Stimulated activated memory B cell treated with anti-CD40 and anti-IgM and Interleukin-4, amounts not matched to agents 10 μg/mL and 1 μg/mL and 100 μg/mL, for 72 hours (primary cell): ENCODE results near the gene WDR37.
"Not testable (repeated sequence)": the region's sequence is repeated elsewhere in the genome, so short reads cannot be mapped to it uniquely, and the experiment has no call there.

Experiments used
- ATAC-seq: fragments of 150-1000 bp; cut with Tn5 transposase; 2 replicates; pipeline ENCODE4 v1.10.0; 2021
- H3K27ac Mint-ChIP-seq: one replicate; pipeline ENCODE4 v1.8.0; 2022; ENCODE audit warnings: mild to moderate bottlenecking, mixed read lengths
- H3K27me3 Mint-ChIP-seq: one replicate; pipeline ENCODE4 v1.8.0; 2022; ENCODE audit warnings: mixed read lengths
- H3K36me3 Mint-ChIP-seq: one replicate; pipeline ENCODE4 v1.8.0; 2022; ENCODE audit warnings: mixed read lengths
- H3K4me1 Mint-ChIP-seq: one replicate; pipeline ENCODE4 v1.8.0; 2022; ENCODE audit warnings: mixed read lengths
- H3K4me3 Mint-ChIP-seq: one replicate; pipeline ENCODE4 v1.8.0; 2022; ENCODE audit warnings: mild to moderate bottlenecking, moderate library complexity, mixed read lengths
- H3K9me3 Mint-ChIP-seq: one replicate; pipeline ENCODE4 v1.8.0; 2022; ENCODE audit warnings: mixed read lengths

WDR37 gene

DNA sequence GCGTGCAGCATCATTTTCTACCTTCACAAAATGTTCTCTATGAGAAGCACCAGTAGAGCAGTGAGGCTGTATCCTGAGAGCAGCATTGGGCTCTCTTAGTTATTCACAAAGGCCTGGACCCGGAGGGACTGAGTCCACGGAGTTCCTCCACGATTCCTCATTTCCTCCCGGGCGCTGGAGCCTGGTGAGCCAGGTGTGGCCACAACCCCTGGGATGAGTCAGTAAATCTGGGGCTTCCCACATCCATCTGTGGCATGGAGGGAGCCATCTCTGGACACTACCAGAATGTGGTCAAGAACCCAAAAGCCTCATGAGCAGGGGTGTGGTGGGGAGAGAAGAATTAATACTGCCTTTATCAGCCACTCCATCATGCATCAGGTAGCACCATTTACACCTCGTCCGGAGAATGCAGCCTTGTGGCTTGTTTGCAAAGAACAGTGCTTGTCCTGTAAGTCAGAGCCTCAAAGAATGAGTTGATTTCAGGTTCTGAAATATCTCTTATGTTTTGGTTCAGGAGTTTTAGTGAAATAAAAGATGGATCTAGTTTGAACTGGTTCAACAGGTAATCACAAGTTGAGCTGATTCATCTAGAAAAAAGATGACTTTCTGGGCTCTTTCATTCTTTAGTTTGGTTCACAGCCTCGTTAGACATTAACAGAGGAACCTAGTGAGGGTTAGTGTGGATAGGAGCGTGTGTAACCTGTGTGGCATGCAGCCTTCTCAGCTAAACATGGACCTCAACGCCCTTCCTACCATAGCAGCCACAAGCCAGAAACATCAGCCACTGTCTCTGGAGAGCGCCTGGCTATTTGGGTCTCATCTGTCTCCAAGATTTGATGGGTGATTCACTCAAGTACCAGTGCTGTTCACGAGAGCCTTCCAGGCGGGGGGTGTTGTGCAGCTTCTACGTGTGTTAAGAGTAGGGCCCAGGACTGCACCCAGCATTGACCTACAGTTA, 95.2 kb downstream of the WDR37 start:
- no peak overlapping the region for H3K27ac Mint-ChIP-seq
- no peak overlapping the region for H3K4me3 Mint-ChIP-seq
- peaks cover 6% of the 10 kb centered on the region for H3K36me3 Mint-ChIP-seq
- no peak for ATAC-seq
- H3K9me3 Mint-ChIP-seq, result peaks cover 5% of the 10 kb centered on the region
- H3K4me1 Mint-ChIP-seq, result no peaks in the 10 kb centered on the region
- peaks cover 41% of the 10 kb centered on the region for H3K27me3 Mint-ChIP-seq

DNA sequence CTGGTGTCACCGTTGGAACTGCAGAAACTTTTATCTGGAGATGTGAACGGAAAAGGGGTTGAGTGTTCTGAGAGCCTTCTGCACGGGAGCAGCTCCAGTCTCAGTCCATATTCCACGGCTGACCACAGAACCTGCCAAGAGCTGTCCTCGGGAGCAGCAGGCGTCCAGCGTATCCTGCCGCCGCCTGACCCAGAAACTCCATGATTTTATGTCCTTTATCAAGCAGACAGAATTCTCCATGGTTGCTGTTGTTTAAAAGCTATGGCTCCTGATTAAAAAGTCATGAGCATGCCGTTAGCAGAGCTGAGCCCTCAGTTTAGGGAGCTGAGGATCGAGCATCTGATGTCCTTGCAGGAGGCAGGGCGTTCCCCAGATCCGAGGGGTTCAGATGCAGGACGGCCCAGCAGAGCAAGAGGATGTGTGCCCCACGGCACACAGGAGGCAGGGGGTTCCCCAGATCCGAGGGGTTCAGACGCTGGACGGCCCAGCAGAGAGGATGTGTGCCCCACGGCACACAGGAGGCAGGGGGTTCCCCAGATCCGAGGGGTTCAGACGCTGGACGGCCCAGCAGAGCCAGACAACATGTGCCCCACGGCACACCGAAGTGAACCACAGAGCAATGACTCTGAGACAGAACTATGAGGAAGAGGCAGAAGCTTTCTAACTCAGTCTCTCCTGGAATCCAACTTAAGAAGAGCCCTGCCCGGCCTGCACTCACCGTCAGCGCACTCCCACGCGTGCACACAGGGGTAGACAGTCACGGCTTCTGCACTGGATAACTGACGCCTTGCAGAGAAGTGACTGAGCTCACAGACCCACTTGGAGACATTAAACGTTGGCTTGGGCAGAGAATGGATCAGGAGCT, 96.4 kb downstream of the WDR37 start:
- Mint-ChIP-seq H3K9me3 (no peaks in the 10 kb centered on the region), H3K4me1 (no peaks in the 10 kb centered on the region), H3K4me3 (no peak overlapping the region), H3K27ac (no peak overlapping the region), H3K36me3 (no peaks in the 10 kb centered on the region), H3K27me3 (peaks cover 42% of the 10 kb centered on the region)
- no peak for ATAC-seq

DNA sequence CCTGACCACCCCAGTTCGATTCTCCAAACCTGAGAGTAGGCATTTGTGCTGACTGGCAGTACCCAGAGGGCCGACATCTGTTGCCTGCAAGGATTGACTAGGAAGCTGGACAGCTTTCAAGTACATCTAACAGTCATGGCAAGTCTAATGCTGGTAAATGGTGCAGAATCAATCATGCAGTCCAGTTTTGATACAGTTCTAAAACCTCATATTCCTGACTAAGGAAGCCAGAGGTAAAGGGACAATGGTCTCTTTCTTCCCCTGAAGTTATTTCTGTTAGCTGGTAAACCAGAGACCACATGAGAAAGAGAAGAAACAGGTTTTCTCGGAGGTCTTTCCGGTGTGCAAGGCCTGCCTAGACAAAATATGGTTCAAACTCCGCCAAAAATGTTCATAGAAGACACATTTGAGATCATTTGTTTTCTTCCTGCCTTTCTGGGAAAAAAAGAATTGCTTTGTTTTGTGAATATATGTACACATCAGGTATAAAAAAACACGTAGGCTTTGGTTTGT, 97.1 kb downstream of the WDR37 start:
- Mint-ChIP-seq H3K36me3 (no peaks in the 10 kb centered on the region), H3K4me1 (no peaks in the 10 kb centered on the region), H3K4me3 (no peak overlapping the region), H3K9me3 (no peaks in the 10 kb centered on the region), H3K27me3 (peaks cover 49% of the 10 kb centered on the region), H3K27ac (no peak overlapping the region)
- no peak for ATAC-seq

DNA sequence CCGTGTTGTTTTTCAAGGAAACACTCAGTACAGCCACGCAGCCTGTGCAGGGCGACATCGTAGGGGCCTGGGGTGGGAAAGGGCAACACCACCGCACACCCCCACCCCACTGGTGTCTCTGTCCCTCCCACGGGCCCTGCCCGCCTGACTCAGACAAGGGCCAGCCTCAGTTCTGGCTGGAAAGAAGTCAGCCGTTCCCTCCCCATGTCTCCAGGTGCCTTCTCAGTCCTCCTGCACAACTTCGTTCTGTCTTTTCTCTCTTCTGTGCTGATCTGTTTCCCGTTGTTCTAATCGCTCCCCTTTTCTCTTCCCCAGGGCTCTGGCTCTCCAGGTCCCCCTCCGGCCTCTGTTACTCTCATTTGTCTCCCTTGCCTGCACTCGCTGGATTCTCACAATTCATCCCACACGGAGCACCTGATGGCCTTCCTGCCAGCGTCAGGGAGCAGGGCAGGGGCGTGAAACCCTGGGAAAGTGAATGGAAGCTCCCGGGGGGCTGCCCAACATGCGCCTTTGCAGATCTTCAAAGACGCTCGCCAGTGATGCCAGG, 97.7 kb downstream of the WDR37 start:
- ATAC-seq, result no peak
- no peak overlapping the region for H3K27ac Mint-ChIP-seq
- no peak overlapping the region for H3K4me3 Mint-ChIP-seq
- H3K9me3 Mint-ChIP-seq, result no peaks in the 10 kb centered on the region
- H3K36me3 Mint-ChIP-seq, result no peaks in the 10 kb centered on the region
- H3K4me1 Mint-ChIP-seq, result no peaks in the 10 kb centered on the region
- H3K27me3 Mint-ChIP-seq, result peaks cover 52% of the 10 kb centered on the region

- ATAC-seq, result no peak
- H3K4me1 Mint-ChIP-seq, result no peaks in the 10 kb centered on the region
- no peak overlapping the region for H3K27ac Mint-ChIP-seq
- H3K36me3 Mint-ChIP-seq, result no peaks in the 10 kb centered on the region
- no peaks in the 10 kb centered on the region for H3K9me3 Mint-ChIP-seq
- H3K4me3 Mint-ChIP-seq, result no peak overlapping the region
- H3K27me3 Mint-ChIP-seq, result peaks cover 43% of the 10 kb centered on the region
Observed at GRCh38 chr10:1154531-1155295, 98.5 kb downstream of the WDR37 start.

DNA sequence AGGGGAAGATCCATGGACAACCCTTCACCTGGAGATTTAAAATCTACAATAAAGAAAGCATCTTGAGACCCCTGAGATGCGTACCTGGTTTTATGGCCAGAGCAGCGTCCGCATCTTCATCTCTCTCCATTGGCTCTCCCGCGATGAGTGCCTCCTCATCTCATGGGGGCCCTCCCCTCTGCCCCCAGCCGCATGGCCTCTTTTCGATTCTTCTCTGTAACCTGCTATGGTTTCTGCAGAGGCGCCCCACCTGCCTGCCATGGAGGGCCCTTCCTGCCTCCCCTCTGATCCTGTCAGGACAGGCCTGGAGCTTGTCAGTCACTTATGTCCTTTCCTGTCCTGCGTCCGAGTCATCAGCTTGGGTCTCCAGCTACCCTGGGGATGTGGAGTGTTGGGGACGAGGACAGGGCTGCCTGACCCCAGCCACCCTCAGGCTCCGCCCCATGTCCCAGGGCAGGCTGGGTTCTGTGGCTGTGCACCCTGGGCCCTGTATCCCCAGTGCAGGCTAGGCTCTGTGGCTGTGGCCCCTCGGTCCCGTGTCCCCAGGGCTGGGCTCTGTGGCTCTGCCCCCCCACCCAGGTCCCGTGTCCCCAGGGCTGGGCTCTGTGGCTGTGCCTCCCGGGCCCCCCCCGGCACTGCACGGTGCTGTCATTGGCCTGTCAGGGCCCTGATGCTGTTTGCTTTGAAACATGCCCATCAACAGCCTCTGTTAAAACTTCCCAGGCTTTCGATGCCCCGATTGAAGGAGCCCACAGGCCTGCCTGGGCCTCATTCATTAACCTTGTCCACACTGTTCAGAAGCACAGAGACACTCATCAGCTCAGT, 99.8 kb downstream of the WDR37 start:
- no peaks in the 10 kb centered on the region for H3K36me3 Mint-ChIP-seq
- H3K9me3 Mint-ChIP-seq, result no peaks in the 10 kb centered on the region
- no peak overlapping the region for H3K4me3 Mint-ChIP-seq
- peaks cover 31% of the 10 kb centered on the region for H3K27me3 Mint-ChIP-seq
- ATAC-seq, result peak; percentile 39
- no peak overlapping the region for H3K27ac Mint-ChIP-seq
- H3K4me1 Mint-ChIP-seq, result no peaks in the 10 kb centered on the region

- Mint-ChIP-seq H3K27ac (no peak overlapping the region), H3K9me3 (no peaks in the 10 kb centered on the region), H3K27me3 (peaks cover 29% of the 10 kb centered on the region), H3K4me1 (no peaks in the 10 kb centered on the region), H3K4me3 (no peak overlapping the region), H3K36me3 (no peaks in the 10 kb centered on the region)
- no peak for ATAC-seq
Observed at GRCh38 chr10:1156616-1156886, 100.4 kb downstream of the WDR37 start.

- ATAC-seq, result no peak
- Mint-ChIP-seq H3K27me3 (peaks cover 29% of the 10 kb centered on the region), H3K27ac (no peak overlapping the region), H3K4me3 (no peak overlapping the region), H3K36me3 (no peaks in the 10 kb centered on the region), H3K9me3 (no peaks in the 10 kb centered on the region), H3K4me1 (no peaks in the 10 kb centered on the region)
Observed at GRCh38 chr10:1156921-1157614, 100.9 kb downstream of the WDR37 start.

GRCh38 chr10:1157615-1157933, 101.4 kb downstream of the WDR37 start:
- no peaks in the 10 kb centered on the region for H3K4me1 Mint-ChIP-seq
- H3K9me3 Mint-ChIP-seq, result no peaks in the 10 kb centered on the region
- no peak overlapping the region for H3K27ac Mint-ChIP-seq
- H3K4me3 Mint-ChIP-seq, result no peak overlapping the region
- H3K27me3 Mint-ChIP-seq, result peaks cover 31% of the 10 kb centered on the region
- ATAC-seq, result no peak
- no peaks in the 10 kb centered on the region for H3K36me3 Mint-ChIP-seq

DNA sequence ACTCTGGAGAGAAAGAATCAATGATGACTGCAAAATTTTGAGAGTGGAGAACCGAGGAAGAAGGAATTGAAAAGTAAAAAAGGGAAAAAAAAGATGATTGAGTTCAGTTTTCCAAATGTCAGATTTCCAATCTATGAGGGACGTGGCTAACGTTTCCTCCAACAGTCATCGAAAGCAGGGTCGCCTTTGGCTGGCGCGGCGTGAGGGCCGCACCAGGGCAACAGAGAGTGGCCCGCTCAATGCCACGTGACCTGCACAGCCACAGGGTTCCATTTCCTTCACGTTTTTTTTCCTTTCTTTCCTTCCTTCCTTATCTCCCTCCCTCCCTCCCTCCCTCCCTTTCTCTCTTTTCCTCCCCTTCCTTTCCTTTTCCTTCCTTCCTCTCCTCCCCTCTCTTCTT, 101.9 kb downstream of the WDR37 start:
- Mint-ChIP-seq H3K9me3 (no peaks in the 10 kb centered on the region), H3K4me3 (no peak overlapping the region), H3K4me1 (no peaks in the 10 kb centered on the region), H3K27me3 (peaks cover 36% of the 10 kb centered on the region), H3K36me3 (no peaks in the 10 kb centered on the region), H3K27ac (no peak overlapping the region)
- no peak for ATAC-seq

GRCh38 chr10:1158536-1158935, 102.4 kb downstream of the WDR37 start:
- not testable (repeated sequence) for H3K36me3 Mint-ChIP-seq, ATAC-seq, H3K4me3 Mint-ChIP-seq, H3K9me3 Mint-ChIP-seq, H3K27ac Mint-ChIP-seq, H3K4me1 Mint-ChIP-seq
- H3K27me3 Mint-ChIP-seq, result peaks cover 37% of the 10 kb centered on the region

GRCh38 chr10:1159131-1160061, 103.2 kb downstream of the WDR37 start:
- H3K4me3 Mint-ChIP-seq, result no peak overlapping the region

More at GRCh38 chr10:1159131-1160061, 103.2 kb downstream of the WDR37 start:
- peaks cover 30% of the 10 kb centered on the region for H3K27me3 Mint-ChIP-seq
- H3K36me3 Mint-ChIP-seq, result no peaks in the 10 kb centered on the region
- no peaks in the 10 kb centered on the region for H3K9me3 Mint-ChIP-seq
- ATAC-seq, result no peak
- H3K4me1 Mint-ChIP-seq, result no peaks in the 10 kb centered on the region
- H3K27ac Mint-ChIP-seq, result no peak overlapping the region
